Adrenal gland (tissue), 5 donors: Measurements from ENCODE around the gene HPS1.

Experiments
- CTCF ChIP-seq, 6 experiments: fragments of 450-650 bp in 4 of 6; fragments of 200-600 bp in 2 of 6; sonication (generic) in 1 of 6; IDR thresholded peaks; 1 replicate in 5 of 6; 2 replicates in 1 of 6; pipeline versions ENCODE4 v1.5.1 to v1.8.0; 2016 to 2021; ENCODE audit warnings: antibody characterized with exemption in 6 of 6, mild to moderate bottlenecking in 2 of 6, moderate library complexity in 1 of 6
- POLR2A ChIP-seq, 2 donors: fragments of 450-650 bp; IDR thresholded peaks; one replicate each; pipeline ENCODE4 v1.6.1; 2017; ENCODE audit warnings: antibody characterized with exemption in 2 of 2, mild to moderate bottlenecking in 2 of 2, moderate library complexity in 1 of 2
- donor health status: DM: no; HTN: no; CAD: no.

DNA sequence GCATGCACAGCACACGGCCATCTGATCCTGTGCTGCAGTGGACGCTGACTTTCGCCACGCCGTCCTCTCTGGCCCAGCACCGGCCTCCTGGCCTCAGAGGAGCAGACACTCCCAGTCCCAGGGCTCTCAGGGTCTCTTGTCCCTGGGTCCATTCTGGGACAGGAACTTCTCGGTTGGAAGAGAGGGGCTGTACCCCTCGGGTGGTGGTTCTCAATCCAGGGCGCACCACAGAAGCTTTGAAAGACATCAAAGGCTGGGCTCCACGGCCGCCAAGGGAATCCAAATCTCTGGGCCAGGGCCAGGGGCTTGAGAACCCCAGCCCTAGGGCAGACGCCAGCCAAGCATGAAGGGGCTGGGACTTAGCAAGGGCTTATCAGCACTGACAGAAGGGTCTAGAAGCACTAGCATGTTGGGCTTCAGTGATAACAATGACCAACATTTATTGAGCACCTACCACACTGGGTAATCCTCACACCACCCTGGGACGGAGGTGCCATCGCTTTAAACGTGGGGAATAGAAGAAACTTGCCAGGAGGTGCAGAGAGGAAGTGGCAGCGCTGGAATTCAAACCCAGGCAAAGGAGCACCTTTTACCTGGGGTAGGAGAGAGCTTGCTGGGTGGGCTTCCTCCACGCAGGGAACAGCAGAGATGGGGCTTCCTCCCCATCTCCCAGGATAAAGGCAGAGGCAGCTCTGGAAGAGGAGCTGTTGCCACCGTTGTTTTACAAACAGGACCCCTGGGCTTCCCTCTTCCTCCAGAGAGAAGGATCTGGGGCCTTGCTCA is 29.9 kb downstream of the HPS1 start:
- TF ChIP-seq CTCF (IDR thresholded peaks at IDR 0.05) = no peak
- TF ChIP-seq POLR2A (IDR thresholded peaks at IDR 0.05) = no peak
